GM18511 (cell line): ENCODE data around the gene PRKACA.
A peak's percentile ranks its signal among the peaks of the same experiment; 100 is the strongest.

Experiments
- ATAC-seq: cut with Tn5 transposase; IDR thresholded peaks from one replicate; pipeline ENCODE4 v1.9.1; 2021; ENCODE audit warnings: mild to moderate bottlenecking, moderate library complexity; ENCODE audit not compliant: unreplicated experiment

The PRKACA gene

DNA sequence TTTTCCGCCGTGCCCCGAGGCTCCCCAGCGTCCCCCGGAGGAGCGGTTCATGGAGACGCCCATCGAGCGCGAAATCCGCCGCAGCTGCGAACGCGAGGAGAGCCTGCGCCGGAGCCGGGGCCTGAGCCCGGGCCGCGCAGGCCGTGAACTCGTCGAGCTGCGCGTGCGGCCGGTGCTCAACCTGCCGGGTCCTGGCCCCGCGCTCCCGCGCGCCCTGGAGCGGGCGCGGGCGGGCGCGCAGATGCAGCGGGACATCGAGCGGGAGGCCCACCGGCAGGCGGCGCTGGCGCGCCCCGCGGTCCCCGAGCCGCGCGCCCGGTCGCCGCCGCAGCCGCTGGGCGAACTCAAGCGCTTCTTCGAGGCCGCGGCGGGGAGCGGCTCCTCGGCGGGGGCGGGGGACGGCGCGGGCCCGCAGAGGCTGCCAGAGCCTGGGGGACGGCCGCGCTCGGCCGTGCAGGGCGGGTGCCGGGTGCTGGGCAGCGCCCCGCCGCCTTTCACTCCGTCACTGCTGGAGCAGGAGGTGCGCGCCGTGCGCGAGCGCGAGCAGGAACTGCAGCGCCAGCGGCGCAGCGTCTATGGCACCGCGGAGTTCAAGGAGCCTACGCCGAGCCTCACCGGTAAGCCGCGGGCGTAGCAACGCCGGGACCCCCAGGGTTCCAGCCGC lies 44.2 kb downstream of the PRKACA start:
- peak; percentile 54 for ATAC-seq

DNA sequence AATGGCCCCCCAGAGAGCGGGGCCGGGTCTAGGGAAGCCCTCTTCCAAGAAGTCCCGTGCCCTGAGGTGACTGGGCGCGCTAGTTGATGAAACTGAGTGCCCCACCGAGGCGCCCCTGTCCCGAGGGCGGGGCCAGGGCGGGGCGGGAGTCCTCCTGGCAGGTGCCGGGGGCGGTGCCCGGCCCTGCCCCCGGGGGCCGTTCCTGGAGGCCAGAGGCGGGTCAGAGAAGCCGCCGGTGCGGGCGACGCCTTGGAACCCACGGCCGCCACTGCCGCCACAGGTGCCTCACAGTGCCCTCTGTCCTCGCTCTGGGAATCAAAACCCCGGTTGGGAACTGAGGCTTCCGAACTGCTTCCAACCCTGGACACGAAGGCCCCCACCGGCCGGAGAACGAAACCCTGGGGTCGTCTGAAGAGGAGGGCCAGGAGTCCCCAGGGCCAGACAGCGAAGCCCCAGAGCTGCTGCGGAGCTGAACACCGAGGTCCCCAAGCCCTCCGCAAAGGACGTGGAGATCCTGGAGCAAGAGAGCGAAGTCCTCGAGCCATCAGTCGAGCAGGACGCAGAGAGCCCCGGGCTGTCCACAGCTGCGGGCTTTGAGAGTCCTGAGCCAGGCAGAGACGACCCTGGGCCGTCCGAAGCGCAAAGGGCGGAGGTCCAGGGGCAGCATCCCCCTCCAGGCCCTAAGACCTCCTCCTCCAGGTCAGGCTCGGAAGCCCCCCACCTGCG lies 44.9 kb downstream of the PRKACA start, which contains the start of gene MISP3:
Gene MISP3 (plus strand): TSS at position 252 of the 726 bp plus-strand sequence. CDS start 524 bp downstream, outside the sequence.
- ATAC-seq: peak; percentile 5

DNA sequence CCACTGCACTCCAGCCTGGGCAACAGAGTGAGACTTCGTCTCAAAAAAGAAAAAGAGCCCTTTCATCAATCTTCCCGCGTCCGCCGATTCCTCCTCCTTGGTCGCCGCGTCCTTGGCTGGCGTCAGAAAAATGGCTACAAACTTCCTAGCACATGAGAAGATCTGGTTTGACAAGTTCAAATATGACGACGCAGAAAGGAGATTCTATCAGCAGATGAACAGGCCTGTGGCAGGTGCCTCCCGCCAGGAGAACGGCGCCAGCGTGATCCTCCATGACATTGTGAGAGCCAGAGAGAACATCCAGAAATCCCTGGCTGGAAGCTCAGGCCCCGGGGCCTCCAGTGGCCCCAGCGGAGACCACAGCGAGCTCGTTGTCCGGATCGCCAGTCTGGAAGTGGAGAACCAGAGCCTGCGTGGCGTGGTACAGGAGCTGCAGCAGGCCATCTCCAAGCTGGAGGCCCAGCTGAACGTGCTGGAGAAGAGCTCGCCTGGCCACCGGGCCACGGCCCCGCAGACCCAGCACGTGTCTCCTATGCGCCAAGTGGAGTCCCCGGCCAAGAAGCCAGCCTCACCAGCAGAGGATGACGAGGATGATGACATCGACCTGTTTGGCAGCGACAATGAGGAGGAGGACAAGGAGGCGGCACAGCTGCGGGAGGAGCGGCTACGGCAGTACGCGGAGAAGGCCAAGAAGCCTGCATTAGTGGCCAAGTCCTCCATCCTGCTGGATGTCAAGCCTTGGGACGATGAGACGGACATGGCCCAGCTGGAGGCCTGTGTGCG lies 47.1 kb downstream of the PRKACA start:
- no peak for ATAC-seq

DNA sequence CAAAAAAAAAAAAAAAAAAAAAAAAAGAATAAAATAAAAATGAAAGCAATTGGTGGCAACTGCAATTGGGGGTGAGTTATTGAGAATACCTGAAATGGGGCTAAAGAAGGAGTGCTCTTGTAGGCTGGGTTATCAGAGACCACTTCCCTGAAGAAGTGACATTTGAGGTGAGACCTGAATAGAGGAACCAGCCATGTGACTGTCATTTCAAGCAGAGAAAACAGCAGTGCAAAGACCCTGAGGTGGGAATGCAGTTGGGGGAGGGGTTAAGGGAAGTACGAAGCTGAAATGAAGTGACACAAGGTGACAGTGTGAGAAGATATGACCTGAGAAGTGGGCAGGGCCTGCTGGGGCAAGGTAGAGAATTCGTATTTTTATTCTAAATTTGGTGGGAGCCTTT lies 51.4 kb downstream of the PRKACA start:
- no peak for ATAC-seq

DNA sequence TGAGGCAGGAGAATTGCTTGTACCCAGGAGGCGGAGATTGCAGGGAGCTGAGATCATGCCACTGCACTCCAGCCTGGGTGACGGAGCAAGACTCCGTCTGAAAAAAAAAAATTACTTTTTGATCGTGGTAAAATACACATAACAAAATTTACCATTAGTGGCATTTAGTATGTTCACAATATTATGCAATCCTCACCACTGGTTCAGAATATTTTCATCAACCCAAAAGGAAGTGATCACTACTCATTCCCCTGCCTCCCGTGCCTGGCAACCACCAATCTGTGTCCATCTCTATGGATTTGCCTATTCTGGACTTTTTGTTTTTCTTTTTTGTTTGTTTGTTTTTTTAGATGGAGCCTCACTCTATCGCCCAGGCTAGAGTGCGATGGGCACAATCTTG lies 54.5 kb downstream of the PRKACA start:
- ATAC-seq: no peak

DNA sequence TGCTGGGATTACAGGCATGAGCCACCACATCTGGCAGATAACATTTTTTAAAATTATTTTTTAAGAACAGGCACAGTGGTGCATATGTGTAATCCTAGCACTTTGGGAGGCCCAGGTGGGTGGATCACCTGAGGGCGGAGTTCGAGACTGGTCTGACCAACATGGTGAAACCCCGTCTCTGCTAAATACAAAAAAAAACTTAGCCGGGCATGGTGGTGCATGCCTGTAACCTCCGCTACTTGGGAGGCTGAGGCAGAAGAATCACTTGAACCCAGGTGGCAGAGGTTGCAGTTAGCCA lies 55.1 kb downstream of the PRKACA start:
- ATAC-seq: no peak

DNA sequence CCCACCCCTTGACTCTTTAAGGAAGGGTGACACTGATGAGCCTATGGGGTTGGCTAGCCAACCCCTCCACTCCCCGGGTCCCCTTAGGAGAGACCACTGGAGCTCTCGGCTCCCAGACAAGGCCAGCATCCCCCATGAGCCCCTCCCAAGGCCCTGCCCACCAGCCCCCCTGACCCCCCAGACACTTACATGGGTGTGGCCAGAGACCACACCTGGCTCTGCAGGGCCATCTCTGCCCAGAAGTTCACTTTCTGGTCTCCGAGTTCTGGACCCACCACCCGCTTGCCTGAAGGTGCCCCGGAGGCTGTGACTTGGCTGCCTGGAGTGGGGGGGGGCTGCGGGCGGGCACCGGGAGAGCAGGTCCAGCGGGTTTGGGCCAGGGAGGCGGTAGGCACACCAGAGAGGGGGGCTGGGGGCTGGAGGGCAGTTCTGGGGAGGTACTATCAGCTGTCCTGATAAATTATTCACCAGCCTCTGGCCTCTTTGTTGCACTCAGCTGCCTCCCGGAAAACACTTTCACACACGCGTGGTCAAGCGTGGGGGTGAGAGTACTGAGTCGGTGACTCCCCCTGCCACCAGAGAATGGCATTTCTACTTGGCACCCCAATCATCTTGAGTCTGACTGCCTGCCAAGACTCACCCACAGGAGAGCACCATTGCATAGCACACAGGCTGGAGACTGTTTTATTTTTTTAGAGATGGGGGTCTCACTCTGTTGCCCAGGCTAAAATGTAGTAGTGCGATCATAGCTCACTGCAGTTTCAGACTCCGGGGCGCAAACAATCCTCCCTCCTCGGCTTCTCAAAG lies 55.6 kb downstream of the PRKACA start, which contains the start of gene PALM3:
Gene PALM3 (minus strand): TSS at position 326 of the 807 bp plus-strand sequence. CDS start 96 bp downstream, at position 230.
- ATAC-seq: no peak

DNA sequence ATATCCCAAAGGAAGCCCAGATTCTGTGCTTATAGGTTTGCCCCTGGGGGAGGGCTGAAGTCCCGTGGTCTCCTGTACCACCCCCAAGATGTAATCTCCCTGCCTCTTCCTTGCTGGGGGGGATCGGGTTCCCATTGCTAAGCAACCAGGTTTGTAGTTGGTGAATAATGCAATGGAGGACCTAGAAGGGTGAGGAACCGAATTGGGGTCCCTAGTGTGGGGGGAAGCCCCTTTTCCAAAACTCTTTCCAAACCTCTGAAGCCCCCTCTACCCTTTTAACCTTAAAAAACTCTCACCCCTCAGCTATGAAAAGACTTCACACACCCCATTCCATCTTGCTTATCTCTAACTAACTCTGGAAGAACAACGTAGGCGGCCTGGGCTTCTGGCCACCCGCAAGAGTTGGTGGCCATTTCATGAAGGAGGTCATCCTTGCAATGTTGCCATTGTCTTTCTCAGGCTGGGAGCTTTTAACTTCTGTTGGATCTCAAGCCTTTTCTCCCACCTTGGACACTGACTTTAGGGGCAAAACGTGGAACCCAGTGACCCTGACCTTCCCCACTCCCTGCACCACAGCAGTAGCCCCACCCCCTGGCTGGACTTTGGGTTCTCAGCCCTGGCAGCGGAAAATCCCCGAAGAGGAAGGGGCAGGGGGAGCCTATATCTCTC lies 56.3 kb downstream of the PRKACA start:
- no peak for ATAC-seq

DNA sequence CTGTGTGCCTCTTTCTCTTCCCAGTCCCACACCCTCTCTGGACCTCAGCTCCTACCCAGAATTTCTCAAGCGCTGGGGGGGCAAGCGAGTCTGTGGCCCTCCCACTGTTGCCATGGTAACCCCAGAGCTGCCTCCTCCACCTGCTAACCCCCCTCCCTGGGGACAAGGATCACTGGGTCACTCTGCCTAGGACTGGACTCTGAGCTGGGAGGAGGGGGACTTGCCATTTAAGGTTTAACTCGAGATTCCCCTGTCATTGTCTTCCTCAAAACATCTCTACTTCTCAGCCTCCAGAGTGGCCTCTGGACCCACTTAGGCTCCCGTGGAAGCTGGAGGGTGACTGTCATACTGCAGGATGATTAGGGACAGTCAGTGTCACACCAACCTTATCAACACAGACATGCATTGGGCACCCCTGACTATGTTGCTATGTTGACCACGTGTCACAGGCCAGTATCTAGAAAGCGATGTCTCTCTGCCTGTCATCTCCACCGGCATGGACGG lies 57.9 kb downstream of the PRKACA start:
- ATAC-seq: no peak

DNA sequence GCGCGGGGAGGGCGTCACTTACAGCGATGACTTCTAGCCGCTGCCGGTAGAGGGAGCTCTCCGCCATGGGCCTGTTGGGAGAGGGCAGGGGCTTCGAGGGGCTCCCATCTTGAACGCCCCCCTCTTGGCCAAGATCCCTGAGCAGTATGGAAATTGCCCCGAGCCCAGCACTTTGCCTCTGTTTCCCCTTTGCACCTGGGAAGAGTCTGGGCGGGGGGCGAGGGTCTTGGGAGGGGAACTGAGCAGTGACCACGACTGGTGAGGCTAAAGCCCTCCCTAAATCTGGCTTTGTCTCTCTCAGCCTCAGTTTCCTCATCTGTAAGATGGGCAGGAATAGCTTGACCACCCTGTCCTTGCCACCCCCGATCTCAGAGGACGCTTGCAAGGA lies 58.5 kb downstream of the PRKACA start:
- no peak for ATAC-seq

DNA sequence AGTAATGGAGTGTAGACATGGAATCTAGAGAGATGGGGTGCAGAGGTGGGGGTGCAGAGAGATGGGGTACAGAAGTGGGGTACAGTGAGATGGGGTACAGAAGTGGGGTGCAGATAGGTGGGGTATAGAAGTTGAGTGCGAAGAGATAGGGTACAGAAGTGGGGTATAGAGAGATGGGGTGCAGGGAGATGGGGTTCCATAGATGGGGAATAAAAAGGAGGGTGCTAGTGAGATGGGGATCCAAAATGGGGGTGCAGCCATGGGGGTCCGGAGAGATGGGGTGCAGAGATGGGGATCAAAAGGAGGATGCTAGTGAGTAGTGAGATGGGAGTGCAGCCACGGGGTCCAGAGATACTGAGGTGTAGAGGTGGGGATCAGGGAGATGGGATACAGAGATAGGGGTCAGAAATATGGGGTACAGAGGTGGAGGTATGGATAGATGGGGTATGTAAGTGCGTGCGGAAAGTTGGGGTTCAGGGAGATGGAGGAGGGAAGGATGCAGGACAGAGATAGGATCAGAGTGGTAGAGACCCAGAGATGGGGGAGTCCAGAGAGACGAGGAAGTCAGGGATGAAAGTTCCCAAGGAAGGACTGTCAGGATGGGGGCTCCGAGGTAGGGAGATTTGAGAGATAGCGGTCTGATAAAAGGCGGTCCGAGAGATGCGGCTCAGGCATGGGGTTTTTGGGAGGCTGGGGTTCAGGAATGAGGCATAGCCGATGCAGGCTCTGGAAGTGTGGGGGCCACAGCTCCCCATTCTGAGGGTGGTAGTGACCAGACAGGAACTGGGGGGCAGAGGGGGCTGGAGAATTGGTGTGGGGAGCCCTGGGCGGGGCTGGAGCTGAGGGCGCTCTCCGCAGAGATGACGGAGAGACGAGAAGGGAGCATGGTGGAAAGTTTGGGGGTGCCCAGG lies 59.1 kb downstream of the PRKACA start:
- ATAC-seq: no peak

DNA sequence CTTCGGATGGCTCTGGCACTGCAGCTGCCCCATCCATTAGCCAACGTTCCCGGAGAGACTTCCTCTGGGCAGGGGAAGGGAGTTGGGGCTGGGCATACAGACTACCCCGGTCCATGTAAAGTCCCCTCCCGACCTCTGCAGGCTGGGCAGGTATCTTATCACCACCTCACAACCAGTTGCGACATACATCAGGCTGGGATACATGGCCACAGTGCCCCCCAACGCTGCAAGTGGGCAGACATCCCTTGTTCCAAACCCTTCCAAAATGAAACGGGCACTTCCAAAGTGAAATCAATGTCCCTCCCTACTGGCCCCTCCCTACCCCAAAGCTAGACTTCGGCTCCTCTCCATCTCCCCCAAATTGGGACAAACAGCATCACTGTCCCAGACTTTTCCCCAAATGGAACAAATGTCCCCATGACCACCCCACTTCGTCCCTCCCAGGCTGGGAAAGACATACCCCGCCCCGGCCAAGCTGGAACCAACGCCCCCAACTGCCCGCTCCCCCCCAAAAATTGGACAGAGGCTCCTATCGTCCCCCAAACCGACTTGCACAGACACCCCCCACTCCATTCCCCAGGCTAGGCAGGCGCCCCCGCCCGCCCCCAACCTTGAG lies 60.7 kb downstream of the PRKACA start:
- ATAC-seq: no peak

DNA sequence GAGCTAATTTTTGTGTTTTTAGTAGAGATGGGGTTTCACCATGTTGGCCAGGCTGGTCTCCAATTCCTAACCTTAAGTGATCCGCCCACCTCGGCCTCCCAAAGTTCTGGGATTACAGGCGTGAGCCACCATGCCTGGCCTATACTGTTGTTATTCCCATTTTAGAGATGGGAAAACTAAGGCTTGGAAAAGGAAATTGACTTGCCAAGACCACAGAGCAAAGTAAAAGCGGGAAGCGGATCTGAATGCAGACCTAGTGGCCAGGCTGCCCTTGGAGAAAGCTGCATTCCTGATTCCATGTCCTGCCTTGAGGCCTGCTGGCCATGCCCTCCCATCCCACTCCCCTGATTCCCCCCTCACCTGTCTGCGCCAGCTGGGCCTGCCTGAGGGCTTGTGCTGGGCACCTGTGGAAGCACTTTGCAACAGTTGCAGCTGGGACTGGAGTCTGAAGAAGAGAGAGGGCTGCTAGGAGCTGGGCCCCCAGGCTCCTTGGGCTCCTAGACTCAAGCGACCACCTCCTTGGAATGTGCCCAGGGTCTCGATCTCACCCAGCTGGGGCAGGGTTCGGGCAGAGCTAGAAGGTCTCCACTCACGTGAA lies 61.4 kb downstream of the PRKACA start:
- no peak for ATAC-seq

DNA sequence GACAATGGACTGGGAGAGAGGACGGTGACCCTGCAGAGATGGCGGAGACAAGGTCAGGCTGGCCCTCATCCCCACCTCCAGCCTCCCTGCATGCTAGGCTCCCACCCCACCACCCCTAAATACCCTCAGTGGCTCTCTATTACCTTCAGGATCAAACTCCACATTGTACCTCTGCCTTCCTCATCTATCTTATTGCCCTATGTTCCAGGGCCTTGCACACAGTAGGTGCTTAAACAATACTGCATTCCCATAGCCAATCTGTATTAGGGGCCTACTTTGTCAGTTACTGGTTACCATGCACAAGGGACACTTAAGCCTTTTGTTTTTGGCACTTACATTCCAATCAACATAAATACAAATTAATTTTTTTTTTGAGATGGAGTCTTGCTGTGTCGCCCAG lies 62.2 kb downstream of the PRKACA start:
- ATAC-seq: no peak

DNA sequence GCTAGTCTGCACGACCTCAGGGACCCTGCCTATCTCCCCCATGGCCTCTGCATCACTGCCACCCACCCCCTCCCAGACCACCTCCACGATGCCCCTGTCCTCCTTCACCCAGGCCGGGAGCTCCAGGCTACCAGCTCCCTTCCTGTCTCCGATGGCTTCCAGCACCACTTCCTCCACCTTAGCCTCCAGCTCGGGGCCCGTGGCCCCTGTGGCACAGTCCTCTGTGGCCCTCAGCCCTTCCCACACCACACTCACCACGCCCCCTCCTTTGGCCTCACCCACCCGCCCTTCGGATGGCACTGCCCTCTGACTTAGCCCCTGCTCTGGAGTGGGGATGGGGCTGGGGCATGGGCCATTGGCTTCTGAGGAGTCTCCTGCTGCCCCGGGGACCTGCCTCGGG lies 62.8 kb downstream of the PRKACA start:
- no peak for ATAC-seq

DNA sequence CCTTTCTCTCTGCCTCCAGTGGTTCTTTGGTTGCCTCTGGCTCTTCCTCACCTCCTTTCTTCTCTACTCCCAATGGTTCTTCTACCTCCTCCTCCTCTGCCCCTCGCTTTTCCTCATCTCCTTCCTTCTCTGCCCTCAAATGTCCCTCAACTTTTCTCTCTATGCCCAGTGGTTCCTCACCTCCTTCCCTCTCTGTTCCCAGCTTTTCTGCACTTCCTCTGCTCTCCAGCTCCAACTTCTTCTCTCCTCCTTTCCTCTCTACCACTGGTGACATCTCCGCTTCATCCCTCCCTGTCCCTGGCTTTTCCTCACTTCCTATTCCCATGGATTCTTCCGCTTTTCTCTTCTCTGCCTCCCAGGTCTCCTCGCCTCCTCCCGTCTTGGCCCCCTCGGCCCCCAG lies 63.5 kb downstream of the PRKACA start:
- no peak for ATAC-seq

DNA sequence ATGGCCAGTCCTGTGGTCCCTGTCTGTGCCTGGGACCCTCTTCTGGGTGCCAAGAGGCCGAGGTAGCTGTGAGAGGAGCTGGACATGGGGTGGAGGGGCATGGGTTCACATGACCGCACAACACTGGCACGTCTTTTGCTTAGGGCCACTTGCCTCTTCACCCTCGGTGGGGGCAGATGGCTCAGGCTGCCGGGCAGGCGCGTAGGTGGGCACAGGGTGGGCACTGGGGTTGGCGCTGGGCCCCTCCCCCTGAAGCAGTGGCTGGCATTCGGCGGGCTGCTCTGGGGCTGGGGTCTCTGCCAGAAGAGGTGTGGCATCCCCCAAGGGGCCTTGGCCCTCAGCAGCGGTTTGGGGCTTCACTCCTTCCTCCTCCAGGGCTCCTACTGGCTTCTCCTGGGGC lies 64.1 kb downstream of the PRKACA start:
- ATAC-seq: no peak

DNA sequence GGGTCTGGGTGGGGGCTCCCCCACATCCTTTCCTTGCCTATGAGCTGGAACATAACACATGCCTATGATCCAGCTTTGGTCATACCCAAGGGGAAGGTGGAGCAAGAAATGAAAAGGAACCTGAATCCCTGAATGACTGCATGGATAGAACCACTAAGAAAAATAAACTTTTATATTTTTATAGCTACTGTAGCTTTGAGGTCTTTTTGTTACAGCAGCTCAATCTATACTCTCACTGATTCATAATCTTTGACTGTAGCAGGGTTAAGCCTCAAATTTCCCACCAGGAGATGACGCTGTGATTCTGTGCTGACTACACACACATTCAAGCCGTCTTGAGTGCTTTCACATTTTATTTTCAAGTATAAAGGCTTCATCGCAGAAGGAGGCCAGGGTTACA lies 64.5 kb downstream of the PRKACA start:
- no peak for ATAC-seq
